ENCODE results near the gene HGF.

Gene HGF

DNA sequence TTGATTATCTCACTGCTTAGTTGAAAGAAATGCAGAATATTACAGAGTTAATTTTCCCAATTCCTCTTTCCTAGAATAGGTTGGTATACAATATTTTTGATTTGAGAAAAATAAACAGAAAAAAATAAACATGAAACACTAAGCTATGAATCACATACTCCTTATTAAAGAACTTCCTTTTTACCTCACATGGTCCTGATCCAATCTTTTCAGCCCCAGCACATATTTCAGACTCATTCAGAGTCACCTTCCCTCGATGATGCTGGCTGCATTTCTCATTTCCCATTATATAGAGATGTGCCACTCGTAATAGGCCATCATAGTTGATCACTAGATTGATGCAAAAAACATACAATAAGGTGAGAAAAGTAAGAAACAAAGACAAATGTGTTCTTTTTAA lies 64.6 kb downstream of the HGF start:
- Histone ChIP-seq H3K4me3 (ENCODE audit: low read length in 2 of 2) (no peak overlapping the region), H3K9ac (ENCODE audit: low read depth in 1 of 2, low read length in 2 of 2) (no peak overlapping the region), H3K27me3 (ENCODE audit: control insufficient read depth in 2 of 2, insufficient read depth in 2 of 2, low read length in 2 of 2) (no peaks in the 10 kb centered on the region), H3K27ac (ENCODE audit: low read depth in 2 of 2, low read length in 2 of 2) (no peak overlapping the region), H3K36me3 (ENCODE audit: control insufficient read depth in 2 of 2, insufficient read depth in 2 of 2, low read length in 2 of 2) (no peaks in the 10 kb centered on the region), H3K4me1 (ENCODE audit: control insufficient read depth in 2 of 2, insufficient read depth in 2 of 2, low read length in 2 of 2) (no peaks in the 10 kb centered on the region), H3K9me3 (ENCODE audit: control insufficient read depth in 2 of 2, low read length in 2 of 2) (no peaks in the 10 kb centered on the region)

DNA sequence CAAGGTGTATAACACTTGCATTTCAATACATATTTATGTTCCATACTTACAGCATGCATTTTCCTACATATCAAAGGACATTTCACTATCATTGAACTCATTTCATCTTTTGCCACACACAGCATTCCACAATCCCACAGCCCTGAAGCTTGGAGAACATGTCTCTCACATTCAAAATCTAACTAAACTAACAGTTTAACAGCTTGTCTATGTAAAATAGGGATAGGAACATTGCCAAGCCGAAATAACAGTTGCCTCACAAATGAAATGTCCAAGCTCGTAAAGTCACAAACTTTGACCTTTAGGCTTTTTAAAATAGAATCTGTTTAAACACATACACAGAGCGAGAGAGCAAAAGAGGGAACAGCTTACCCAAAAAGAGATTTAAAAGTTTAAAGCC lies 65.3 kb downstream of the HGF start:
- H3K9ac ChIP-seq (ENCODE audit: low read depth in 1 of 2, low read length in 2 of 2) = no peak overlapping the region

GRCh38 chr7:81698965-81699364 lies 70.9 kb downstream of the HGF start:
- Histone ChIP-seq H3K4me1 (ENCODE audit: control insufficient read depth in 2 of 2, insufficient read depth in 2 of 2, low read length in 2 of 2) (no peaks in the 10 kb centered on the region), H3K27ac (ENCODE audit: low read depth in 2 of 2, low read length in 2 of 2) (no peak overlapping the region), H3K27me3 (ENCODE audit: control insufficient read depth in 2 of 2, insufficient read depth in 2 of 2, low read length in 2 of 2) (no peaks in the 10 kb centered on the region), H3K36me3 (ENCODE audit: control insufficient read depth in 2 of 2, insufficient read depth in 2 of 2, low read length in 2 of 2) (no peaks in the 10 kb centered on the region), H3K4me3 (ENCODE audit: low read length in 2 of 2) (no peak overlapping the region), H3K9ac (ENCODE audit: low read depth in 1 of 2, low read length in 2 of 2) (no peak overlapping the region), H3K9me3 (ENCODE audit: control insufficient read depth in 2 of 2, low read length in 2 of 2) (no peaks in the 10 kb centered on the region)

More for the DNA sequence above, 65.3 kb downstream of the HGF start:
- Histone ChIP-seq H3K27ac (ENCODE audit: low read depth in 2 of 2, low read length in 2 of 2) (no peak overlapping the region), H3K36me3 (ENCODE audit: control insufficient read depth in 2 of 2, insufficient read depth in 2 of 2, low read length in 2 of 2) (no peaks in the 10 kb centered on the region), H3K27me3 (ENCODE audit: control insufficient read depth in 2 of 2, insufficient read depth in 2 of 2, low read length in 2 of 2) (no peaks in the 10 kb centered on the region), H3K9me3 (ENCODE audit: control insufficient read depth in 2 of 2, low read length in 2 of 2) (no peaks in the 10 kb centered on the region), H3K4me3 (ENCODE audit: low read length in 2 of 2) (no peak overlapping the region), H3K4me1 (ENCODE audit: control insufficient read depth in 2 of 2, insufficient read depth in 2 of 2, low read length in 2 of 2) (no peaks in the 10 kb centered on the region)

DNA sequence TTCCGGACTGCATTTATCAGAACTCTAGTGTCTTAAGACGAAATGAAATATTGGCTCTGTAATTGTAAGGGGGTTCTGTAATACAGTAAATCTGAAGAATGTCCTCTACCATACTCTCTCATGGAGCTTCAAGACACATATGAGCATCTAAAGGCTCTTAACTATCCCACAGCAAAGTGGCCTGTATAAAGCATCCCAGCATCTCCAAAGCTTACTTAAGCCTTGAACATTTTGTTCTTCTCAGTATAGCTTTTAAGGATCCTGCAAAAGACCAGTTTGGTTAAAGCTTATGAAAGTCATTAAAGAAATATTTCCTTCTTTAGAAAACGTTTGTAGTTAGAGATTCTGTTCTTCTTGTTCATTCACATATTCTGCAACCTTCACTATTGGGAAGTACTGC lies 75.1 kb downstream of the HGF start:
- H3K27me3 ChIP-seq (ENCODE audit: control insufficient read depth in 2 of 2, insufficient read depth in 2 of 2, low read length in 2 of 2) = no peaks in the 10 kb centered on the region
- H3K4me3 ChIP-seq (ENCODE audit: low read length in 2 of 2) = no peak overlapping the region
- no peak overlapping the region for H3K27ac ChIP-seq (ENCODE audit: low read depth in 2 of 2, low read length in 2 of 2)
- no peaks in the 10 kb centered on the region for H3K4me1 ChIP-seq (ENCODE audit: control insufficient read depth in 2 of 2, insufficient read depth in 2 of 2, low read length in 2 of 2)
- no peaks in the 10 kb centered on the region for H3K9me3 ChIP-seq (ENCODE audit: control insufficient read depth in 2 of 2, low read length in 2 of 2)
- no peak overlapping the region for H3K9ac ChIP-seq (ENCODE audit: low read depth in 1 of 2, low read length in 2 of 2)
- no peaks in the 10 kb centered on the region for H3K36me3 ChIP-seq (ENCODE audit: control insufficient read depth in 2 of 2, insufficient read depth in 2 of 2, low read length in 2 of 2)

- no peak overlapping the region for H3K27ac ChIP-seq (ENCODE audit: low read depth in 2 of 2, low read length in 2 of 2)
These were observed 76.0 kb downstream of the HGF start for GRCh38 chr7:81693894-81694293.

GRCh38 chr7:81693080-81693479 lies 76.8 kb downstream of the HGF start:
- Histone ChIP-seq H3K9me3 (ENCODE audit: control insufficient read depth in 2 of 2, low read length in 2 of 2) (no peaks in the 10 kb centered on the region), H3K36me3 (ENCODE audit: control insufficient read depth in 2 of 2, insufficient read depth in 2 of 2, low read length in 2 of 2) (no peaks in the 10 kb centered on the region), H3K27me3 (ENCODE audit: control insufficient read depth in 2 of 2, insufficient read depth in 2 of 2, low read length in 2 of 2) (no peaks in the 10 kb centered on the region), H3K4me3 (ENCODE audit: low read length in 2 of 2) (no peak overlapping the region), H3K4me1 (ENCODE audit: control insufficient read depth in 2 of 2, insufficient read depth in 2 of 2, low read length in 2 of 2) (no peaks in the 10 kb centered on the region), H3K9ac (ENCODE audit: low read depth in 1 of 2, low read length in 2 of 2) (no peak overlapping the region), H3K27ac (ENCODE audit: low read depth in 2 of 2, low read length in 2 of 2) (no peak overlapping the region)

More at GRCh38 chr7:81693894-81694293, 76.0 kb downstream of the HGF start:
- no peak overlapping the region for H3K4me3 ChIP-seq (ENCODE audit: low read length in 2 of 2)
- H3K36me3 ChIP-seq (ENCODE audit: control insufficient read depth in 2 of 2, insufficient read depth in 2 of 2, low read length in 2 of 2) = no peaks in the 10 kb centered on the region
- no peaks in the 10 kb centered on the region for H3K4me1 ChIP-seq (ENCODE audit: control insufficient read depth in 2 of 2, insufficient read depth in 2 of 2, low read length in 2 of 2)
- H3K27me3 ChIP-seq (ENCODE audit: control insufficient read depth in 2 of 2, insufficient read depth in 2 of 2, low read length in 2 of 2) = no peaks in the 10 kb centered on the region
- H3K9me3 ChIP-seq (ENCODE audit: control insufficient read depth in 2 of 2, low read length in 2 of 2) = no peaks in the 10 kb centered on the region
- no peak overlapping the region for H3K9ac ChIP-seq (ENCODE audit: low read depth in 1 of 2, low read length in 2 of 2)

GRCh38 chr7:81692146-81692905 lies 77.5 kb downstream of the HGF start:
- Histone ChIP-seq H3K4me1 (ENCODE audit: control insufficient read depth in 2 of 2, insufficient read depth in 2 of 2, low read length in 2 of 2) (no peaks in the 10 kb centered on the region), H3K9me3 (ENCODE audit: control insufficient read depth in 2 of 2, low read length in 2 of 2) (no peaks in the 10 kb centered on the region), H3K27me3 (ENCODE audit: control insufficient read depth in 2 of 2, insufficient read depth in 2 of 2, low read length in 2 of 2) (no peaks in the 10 kb centered on the region), H3K9ac (ENCODE audit: low read depth in 1 of 2, low read length in 2 of 2) (no peak overlapping the region), H3K4me3 (ENCODE audit: low read length in 2 of 2) (no peak overlapping the region), H3K27ac (ENCODE audit: low read depth in 2 of 2, low read length in 2 of 2) (no peak overlapping the region), H3K36me3 (ENCODE audit: control insufficient read depth in 2 of 2, insufficient read depth in 2 of 2, low read length in 2 of 2) (no peaks in the 10 kb centered on the region)

DNA sequence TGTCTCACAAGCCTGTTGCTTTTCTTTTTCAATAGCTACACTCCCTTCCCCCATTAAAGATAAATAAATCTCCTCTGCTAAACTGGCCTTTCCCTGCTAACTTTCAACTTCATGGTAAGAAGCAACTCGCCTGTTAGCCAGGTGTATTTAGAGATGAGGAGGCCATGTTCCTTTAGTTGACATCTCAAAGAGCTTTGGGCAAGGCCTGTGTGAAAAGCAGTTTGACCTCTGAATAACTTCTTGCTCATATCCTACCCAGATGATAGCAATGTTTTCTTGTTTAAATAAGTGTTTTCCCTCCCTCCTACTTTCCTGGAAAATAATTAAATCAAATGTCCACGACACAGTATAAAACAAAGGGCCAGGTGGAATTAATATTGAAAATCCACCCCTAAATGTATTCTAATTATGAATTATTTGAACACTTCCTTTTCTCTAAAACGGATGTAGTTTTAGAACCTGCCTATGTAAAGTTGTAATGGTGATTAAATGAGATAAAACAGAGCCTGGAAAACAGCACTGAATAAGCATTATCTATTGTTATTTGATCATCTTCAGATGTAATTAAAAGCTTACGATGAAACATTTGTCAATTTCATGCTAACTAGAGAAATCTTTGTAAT lies 78.5 kb downstream of the HGF start:
- H3K4me3 ChIP-seq (ENCODE audit: low read length in 2 of 2) = no peak overlapping the region
- no peak overlapping the region for H3K27ac ChIP-seq (ENCODE audit: low read depth in 2 of 2, low read length in 2 of 2)
- no peaks in the 10 kb centered on the region for H3K27me3 ChIP-seq (ENCODE audit: control insufficient read depth in 2 of 2, insufficient read depth in 2 of 2, low read length in 2 of 2)
- no peaks in the 10 kb centered on the region for H3K9me3 ChIP-seq (ENCODE audit: control insufficient read depth in 2 of 2, low read length in 2 of 2)
- H3K36me3 ChIP-seq (ENCODE audit: control insufficient read depth in 2 of 2, insufficient read depth in 2 of 2, low read length in 2 of 2) = no peaks in the 10 kb centered on the region
- no peak overlapping the region for H3K9ac ChIP-seq (ENCODE audit: low read depth in 1 of 2, low read length in 2 of 2)
- H3K4me1 ChIP-seq (ENCODE audit: control insufficient read depth in 2 of 2, insufficient read depth in 2 of 2, low read length in 2 of 2) = no peaks in the 10 kb centered on the region

GRCh38 chr7:81690688-81691087 lies 79.2 kb downstream of the HGF start:
- Histone ChIP-seq H3K27ac (ENCODE audit: low read depth in 2 of 2, low read length in 2 of 2) (no peak overlapping the region), H3K9ac (ENCODE audit: low read depth in 1 of 2, low read length in 2 of 2) (no peak overlapping the region), H3K4me1 (ENCODE audit: control insufficient read depth in 2 of 2, insufficient read depth in 2 of 2, low read length in 2 of 2) (no peaks in the 10 kb centered on the region), H3K27me3 (ENCODE audit: control insufficient read depth in 2 of 2, insufficient read depth in 2 of 2, low read length in 2 of 2) (no peaks in the 10 kb centered on the region), H3K9me3 (ENCODE audit: control insufficient read depth in 2 of 2, low read length in 2 of 2) (no peaks in the 10 kb centered on the region), H3K4me3 (ENCODE audit: low read length in 2 of 2) (no peak overlapping the region), H3K36me3 (ENCODE audit: control insufficient read depth in 2 of 2, insufficient read depth in 2 of 2, low read length in 2 of 2) (no peaks in the 10 kb centered on the region)

- H3K4me1 ChIP-seq (ENCODE audit: control insufficient read depth in 2 of 2, insufficient read depth in 2 of 2, low read length in 2 of 2) = no peaks in the 10 kb centered on the region
- no peaks in the 10 kb centered on the region for H3K27me3 ChIP-seq (ENCODE audit: control insufficient read depth in 2 of 2, insufficient read depth in 2 of 2, low read length in 2 of 2)
- no peaks in the 10 kb centered on the region for H3K36me3 ChIP-seq (ENCODE audit: control insufficient read depth in 2 of 2, insufficient read depth in 2 of 2, low read length in 2 of 2)
- H3K9ac ChIP-seq (ENCODE audit: low read depth in 1 of 2, low read length in 2 of 2) = no peak overlapping the region
- no peaks in the 10 kb centered on the region for H3K9me3 ChIP-seq (ENCODE audit: control insufficient read depth in 2 of 2, low read length in 2 of 2)
- no peak overlapping the region for H3K4me3 ChIP-seq (ENCODE audit: low read length in 2 of 2)
- H3K27ac ChIP-seq (ENCODE audit: low read depth in 2 of 2, low read length in 2 of 2) = no peak overlapping the region
These were observed 79.6 kb downstream of the HGF start for GRCh38 chr7:81690251-81690650.
